ENCODE results near the gene DMXL1.

DNA sequence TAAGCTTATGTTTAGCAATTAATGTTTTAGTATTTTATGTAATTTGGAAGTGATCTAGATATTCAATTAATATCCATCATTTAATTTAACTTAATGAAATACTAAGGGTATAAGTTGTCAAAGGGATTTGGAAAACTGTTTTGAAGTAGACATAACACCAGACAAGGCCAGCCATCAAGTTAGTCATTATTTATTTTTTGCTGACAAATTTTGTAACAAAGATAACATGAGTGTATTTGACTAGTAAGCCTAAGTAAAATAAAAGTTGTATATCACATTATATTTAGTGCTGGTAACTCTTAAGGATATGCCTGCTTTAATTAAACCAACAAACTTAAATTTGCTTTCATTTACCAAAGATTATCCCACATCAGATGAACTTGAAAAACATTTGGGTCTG is 159.1 kb downstream of the DMXL1 start:
- TF ChIP-seq, protein P1, sequence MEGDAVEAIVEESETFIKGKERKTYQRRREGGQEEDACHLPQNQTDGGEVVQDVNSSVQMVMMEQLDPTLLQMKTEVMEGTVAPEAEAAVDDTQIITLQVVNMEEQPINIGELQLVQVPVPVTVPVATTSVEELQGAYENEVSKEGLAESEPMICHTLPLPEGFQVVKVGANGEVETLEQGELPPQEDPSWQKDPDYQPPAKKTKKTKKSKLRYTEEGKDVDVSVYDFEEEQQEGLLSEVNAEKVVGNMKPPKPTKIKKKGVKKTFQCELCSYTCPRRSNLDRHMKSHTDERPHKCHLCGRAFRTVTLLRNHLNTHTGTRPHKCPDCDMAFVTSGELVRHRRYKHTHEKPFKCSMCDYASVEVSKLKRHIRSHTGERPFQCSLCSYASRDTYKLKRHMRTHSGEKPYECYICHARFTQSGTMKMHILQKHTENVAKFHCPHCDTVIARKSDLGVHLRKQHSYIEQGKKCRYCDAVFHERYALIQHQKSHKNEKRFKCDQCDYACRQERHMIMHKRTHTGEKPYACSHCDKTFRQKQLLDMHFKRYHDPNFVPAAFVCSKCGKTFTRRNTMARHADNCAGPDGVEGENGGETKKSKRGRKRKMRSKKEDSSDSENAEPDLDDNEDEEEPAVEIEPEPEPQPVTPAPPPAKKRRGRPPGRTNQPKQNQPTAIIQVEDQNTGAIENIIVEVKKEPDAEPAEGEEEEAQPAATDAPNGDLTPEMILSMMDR (IDR thresholded peaks at IDR 0.05; ENCODE audit: low read length) = no peak
- TF ChIP-seq EZH2 (optimal IDR thresholded peaks at IDR 0.05; ENCODE audit: low read depth, low read length) = no peak
